Vagina (tissue), 2 donors: Measurements from ENCODE around the gene STIM1. TPM values are rescaled to one million over a fixed set of nuclear protein-coding genes. Genes with fewer than 3 reads are reported as not detected.

Experiments
- DNase-seq, 2 donors: peaks; one replicate each; pipeline ENCODE4 v3.0.0-alpha.2; 2017; ENCODE audit errors: extremely low spot score in 2 of 2
- H3K27ac ChIP-seq: fragments of 200-600 bp; sonication (generic); one replicate; pipeline ENCODE4 v1.5.1; 2019
- H3K27me3 ChIP-seq: fragments of 200-600 bp; sonication (generic); one replicate; pipeline ENCODE4 v1.5.1; 2019
- H3K36me3 ChIP-seq, 2 donors: fragments of 200-600 bp; sonication (generic); one replicate each; pipeline ENCODE4 v1.5.1; 2017 to 2019
- H3K4me1 ChIP-seq: fragments of 200-600 bp; sonication (generic); one replicate; pipeline ENCODE4 v1.5.1; 2019
- H3K4me3 ChIP-seq, 2 donors: fragments of 200-600 bp; sonication (generic); 1 replicate in 1 of 2; 2 replicates in 1 of 2; pipeline ENCODE4 v1.5.1; 2016 to 2019
- H3K9me3 ChIP-seq: fragments of 200-600 bp; sonication (generic); one replicate; pipeline ENCODE4 v1.5.1; 2019
- POLR2A ChIP-seq, 2 donors: fragments of 450-650 bp; IDR thresholded peaks; one replicate each; pipeline ENCODE4 v1.6.1; 2017; ENCODE audit warnings: antibody characterized with exemption in 2 of 2, mild to moderate bottlenecking in 2 of 2, moderate library complexity in 2 of 2
- POLR2AphosphoS5 ChIP-seq, 2 donors: sonication (generic); formaldehyde crosslinking; IDR thresholded peaks; one replicate each; pipeline ENCODE4 v1.9.0; 2017; ENCODE audit warnings: antibody characterized with exemption in 2 of 2, mild to moderate bottlenecking in 2 of 2, low read depth in 1 of 2; ENCODE audit not compliant: insufficient read depth in 1 of 2
- intact Hi-C: fragments of 100-400 bp; cut with DNase I; formaldehyde crosslinking; loops from one replicate; pipeline ENCODE4 v1.15.1; 2023
- total RNA-seq: library from RNA; depleted of rRNA; stranded (reverse); fragments of >200 nt; gene quantifications from one replicate; pipeline ENCODE4 v1.2.3, GENCODE V29; 2016
- TF ChIP-seq, protein P1 (sequence below), 3 experiments: fragments of 450-650 bp in 2 of 3; fragments of 200-600 bp in 1 of 3; sonication (generic) in 1 of 3; IDR thresholded peaks; one replicate each; pipeline ENCODE4 v1.5.1; 2017 to 2019; ENCODE audit warnings: antibody characterized with exemption in 3 of 3, mild to moderate bottlenecking in 2 of 3, moderate library complexity in 2 of 3

STIM1 gene
- total RNA-seq, 1 donor from 2014 or later, result 68.8 TPM

DNA sequence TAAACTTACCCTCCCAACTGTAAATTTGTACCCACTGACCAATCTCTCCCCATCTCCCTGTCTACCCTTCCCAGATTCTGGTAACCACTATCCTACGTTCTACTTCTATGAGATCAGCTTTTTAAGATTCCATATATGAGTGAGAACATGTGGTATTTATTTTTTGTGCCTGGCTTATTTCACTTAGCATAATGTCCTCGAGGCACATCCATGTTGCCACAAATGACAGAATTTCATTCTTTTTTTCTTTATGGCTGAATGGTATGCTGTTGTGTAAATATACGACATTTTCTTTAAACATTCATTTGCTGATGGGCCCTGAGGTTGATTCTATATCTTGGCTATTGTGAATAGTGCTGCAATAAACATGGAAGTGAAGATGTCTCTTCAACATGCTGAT lies 164.4 kb downstream of the STIM1 start:
- TF ChIP-seq, protein P1, sequence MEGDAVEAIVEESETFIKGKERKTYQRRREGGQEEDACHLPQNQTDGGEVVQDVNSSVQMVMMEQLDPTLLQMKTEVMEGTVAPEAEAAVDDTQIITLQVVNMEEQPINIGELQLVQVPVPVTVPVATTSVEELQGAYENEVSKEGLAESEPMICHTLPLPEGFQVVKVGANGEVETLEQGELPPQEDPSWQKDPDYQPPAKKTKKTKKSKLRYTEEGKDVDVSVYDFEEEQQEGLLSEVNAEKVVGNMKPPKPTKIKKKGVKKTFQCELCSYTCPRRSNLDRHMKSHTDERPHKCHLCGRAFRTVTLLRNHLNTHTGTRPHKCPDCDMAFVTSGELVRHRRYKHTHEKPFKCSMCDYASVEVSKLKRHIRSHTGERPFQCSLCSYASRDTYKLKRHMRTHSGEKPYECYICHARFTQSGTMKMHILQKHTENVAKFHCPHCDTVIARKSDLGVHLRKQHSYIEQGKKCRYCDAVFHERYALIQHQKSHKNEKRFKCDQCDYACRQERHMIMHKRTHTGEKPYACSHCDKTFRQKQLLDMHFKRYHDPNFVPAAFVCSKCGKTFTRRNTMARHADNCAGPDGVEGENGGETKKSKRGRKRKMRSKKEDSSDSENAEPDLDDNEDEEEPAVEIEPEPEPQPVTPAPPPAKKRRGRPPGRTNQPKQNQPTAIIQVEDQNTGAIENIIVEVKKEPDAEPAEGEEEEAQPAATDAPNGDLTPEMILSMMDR (IDR thresholded peaks at IDR 0.05), result no peak
- no peak for TF ChIP-seq POLR2A (IDR thresholded peaks at IDR 0.05)
- no peak for TF ChIP-seq POLR2AphosphoS5 (IDR thresholded peaks at IDR 0.05; ENCODE audit: insufficient read depth in 1 of 2, low read depth in 1 of 2)
- no peak overlapping the region for H3K4me3 ChIP-seq
- H3K36me3 ChIP-seq, result no peaks in the 10 kb centered on the region
- H3K9me3 ChIP-seq, result no peaks in the 10 kb centered on the region
- no peak overlapping the region for H3K27ac ChIP-seq
- DNase-seq, result no peak
- intact Hi-C loops, result no loop called here
- no peaks in the 10 kb centered on the region for H3K27me3 ChIP-seq
- peaks cover 5% of the 10 kb centered on the region for H3K4me1 ChIP-seq

DNA sequence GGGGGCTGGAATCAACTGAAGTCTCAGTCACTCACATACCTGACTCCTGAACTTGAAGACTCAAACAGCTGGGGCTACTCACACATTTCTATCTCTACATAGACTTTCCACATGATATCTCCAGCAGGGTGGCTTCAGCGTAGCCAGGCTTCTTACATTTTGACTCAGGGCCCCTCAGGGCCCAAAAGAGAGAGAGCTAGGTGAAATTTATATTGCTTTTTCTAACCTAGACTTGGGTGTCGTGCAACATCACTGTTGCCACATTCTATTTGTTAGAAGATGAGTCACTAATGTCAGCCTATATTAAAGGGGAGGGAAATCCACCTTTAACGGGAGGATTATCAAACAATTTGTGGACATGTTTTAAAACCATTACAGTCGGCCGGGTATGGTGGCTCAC lies 167.2 kb downstream of the STIM1 start:
- Histone ChIP-seq H3K27me3 (no peaks in the 10 kb centered on the region), H3K27ac (no peak overlapping the region), H3K4me1 (peaks cover 29% of the 10 kb centered on the region), H3K36me3 (no peaks in the 10 kb centered on the region), H3K4me3 (no peak overlapping the region), H3K9me3 (no peaks in the 10 kb centered on the region)
- TF ChIP-seq POLR2AphosphoS5 (IDR thresholded peaks at IDR 0.05; ENCODE audit: insufficient read depth in 1 of 2, low read depth in 1 of 2) (no peak), POLR2A (IDR thresholded peaks at IDR 0.05) (no peak)
- TF ChIP-seq, protein P1 (IDR thresholded peaks at IDR 0.05), result no peak
- DNase-seq, result no peak
- intact Hi-C loops, result no loop called here

GRCh38 chr11:4025248-4025966 lies 169.9 kb downstream of the STIM1 start:
- no peak for DNase-seq
- H3K27me3 ChIP-seq, result no peaks in the 10 kb centered on the region
- no peak overlapping the region for H3K4me3 ChIP-seq
- peak overlapping the region; percentile 69 for H3K27ac ChIP-seq
- no peaks in the 10 kb centered on the region for H3K36me3 ChIP-seq
- TF ChIP-seq, protein P1 (IDR thresholded peaks at IDR 0.05), result no peak
- TF ChIP-seq POLR2AphosphoS5 (IDR thresholded peaks at IDR 0.05; ENCODE audit: insufficient read depth in 1 of 2, low read depth in 1 of 2) (peak in 1 of 2 donors; percentile 53), POLR2A (IDR thresholded peaks at IDR 0.05) (no peak)
- H3K4me1 ChIP-seq, result peaks cover 29% of the 10 kb centered on the region
- intact Hi-C loops, result no loop called here
- H3K9me3 ChIP-seq, result no peaks in the 10 kb centered on the region

DNA sequence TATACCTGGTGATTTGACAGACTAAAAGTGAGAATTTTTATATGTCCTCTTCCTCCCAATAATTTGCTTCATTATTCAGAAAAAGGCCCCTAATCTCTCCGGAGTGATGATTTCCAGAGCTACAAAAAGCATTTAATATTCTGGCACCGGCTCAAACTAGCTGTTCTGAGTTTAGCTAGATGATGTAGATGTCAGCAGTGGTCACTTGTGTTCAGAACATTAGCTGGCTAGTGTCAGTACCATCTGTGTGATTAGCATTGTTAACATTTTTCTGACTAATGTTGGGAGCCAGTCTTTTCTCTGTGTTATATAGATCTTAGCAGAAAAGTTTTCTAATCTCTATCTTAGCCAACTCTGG lies 170.5 kb downstream of the STIM1 start:
- no peaks in the 10 kb centered on the region for H3K27me3 ChIP-seq
- no peak overlapping the region for H3K4me3 ChIP-seq
- intact Hi-C loops, result no loop called here
- no peaks in the 10 kb centered on the region for H3K36me3 ChIP-seq
- DNase-seq, result no peak
- TF ChIP-seq POLR2A (IDR thresholded peaks at IDR 0.05), result no peak
- TF ChIP-seq POLR2AphosphoS5 (IDR thresholded peaks at IDR 0.05; ENCODE audit: insufficient read depth in 1 of 2, low read depth in 1 of 2), result no peak
- TF ChIP-seq, protein P1 (IDR thresholded peaks at IDR 0.05), result no peak
- H3K4me1 ChIP-seq, result peaks cover 29% of the 10 kb centered on the region
- H3K27ac ChIP-seq, result peak overlapping the region; percentile 69
- H3K9me3 ChIP-seq, result no peaks in the 10 kb centered on the region

GRCh38 chr11:4026389-4026788 lies 170.9 kb downstream of the STIM1 start:
- DNase-seq, result no peak
- Histone ChIP-seq H3K4me1 (peaks cover 29% of the 10 kb centered on the region), H3K27ac (peak overlapping the region; percentile 69), H3K36me3 (no peaks in the 10 kb centered on the region), H3K27me3 (no peaks in the 10 kb centered on the region), H3K9me3 (no peaks in the 10 kb centered on the region), H3K4me3 (no peak overlapping the region)
- TF ChIP-seq POLR2AphosphoS5 (IDR thresholded peaks at IDR 0.05; ENCODE audit: insufficient read depth in 1 of 2, low read depth in 1 of 2), result no peak
- no peak for TF ChIP-seq POLR2A (IDR thresholded peaks at IDR 0.05)
- TF ChIP-seq, protein P1 (IDR thresholded peaks at IDR 0.05), result no peak
- intact Hi-C loops, result no loop called here
